Astrocyte (in vitro differentiated cells and primary cell): Measurements from ENCODE around the gene MXRA8. TPM values are rescaled to one million over a fixed set of nuclear protein-coding genes. Genes with fewer than 3 reads are reported as not detected.

Experiments used
- DNase-seq: peaks from one replicate; pipeline ENCODE4 v3.0.0-alpha.2; 2010; ENCODE audit warnings: low read depth
- FAIRE-seq: peaks from 2 replicates; lab custom pipeline; 2011; peaks lifted over from hg19 to GRCh38; lab: Jason Lieb, UNC
- H2AFZ ChIP-seq: 2 replicates; pipeline ENCODE4 v1.6.0; 2012; ENCODE audit warnings: low read depth, low read length, inconsistent platforms
- H3K27ac ChIP-seq: 2 replicates; pipeline ENCODE4 v1.5.1; 2011; ENCODE audit warnings: low read depth, low read length, inconsistent platforms
- H3K27me3 ChIP-seq: 2 replicates; pipeline ENCODE4 v1.6.0; 2011; ENCODE audit warnings: low read length, inconsistent platforms; ENCODE audit not compliant: insufficient read depth
- H3K36me3 ChIP-seq: 2 replicates; pipeline ENCODE4 v1.5.1; 2011; ENCODE audit warnings: low read length, inconsistent platforms; ENCODE audit not compliant: insufficient read depth
- H3K4me1 ChIP-seq: 2 replicates; pipeline ENCODE4 v1.5.1; 2011; ENCODE audit warnings: low read length, inconsistent platforms; ENCODE audit not compliant: insufficient read depth
- H3K4me2 ChIP-seq: 2 replicates; pipeline ENCODE4 v1.6.0; 2012; ENCODE audit warnings: low read length, inconsistent platforms
- H3K4me3 ChIP-seq: 2 replicates; pipeline ENCODE4 v1.5.1; 2011; ENCODE audit warnings: low read depth, mild to moderate bottlenecking, low read length, inconsistent platforms; ENCODE audit not compliant: insufficient read depth
- H3K79me2 ChIP-seq: 2 replicates; pipeline ENCODE4 v1.6.0; 2012; ENCODE audit warnings: mild to moderate bottlenecking, low read length, inconsistent platforms; ENCODE audit not compliant: insufficient read depth
- H3K9ac ChIP-seq: 2 replicates; pipeline ENCODE4 v1.6.0; 2012; ENCODE audit warnings: mild to moderate bottlenecking, low read length, inconsistent platforms
- H3K9me3 ChIP-seq: 2 replicates; pipeline ENCODE4 v1.5.1; 2012; ENCODE audit warnings: low read depth, mild to moderate bottlenecking, low read length, inconsistent platforms; ENCODE audit not compliant: insufficient read depth
- H4K20me1 ChIP-seq: 2 replicates; pipeline ENCODE4 v1.6.0; 2012; ENCODE audit warnings: low read length, inconsistent platforms; ENCODE audit not compliant: insufficient read depth
- H3K27ac Mint-ChIP-seq: one replicate; pipeline ENCODE4 v1.8.0; 2021; ENCODE audit warnings: mild to moderate bottlenecking, mixed read lengths; ENCODE audit not compliant: unreplicated experiment
- H3K27me3 Mint-ChIP-seq: one replicate; pipeline ENCODE4 v1.8.0; 2021; ENCODE audit warnings: low read depth, mixed read lengths; ENCODE audit not compliant: unreplicated experiment
- H3K36me3 Mint-ChIP-seq: one replicate; pipeline ENCODE4 v1.8.0; 2021; ENCODE audit warnings: low read depth, mixed read lengths; ENCODE audit not compliant: unreplicated experiment
- H3K4me1 Mint-ChIP-seq: one replicate; pipeline ENCODE4 v1.8.0; 2021; ENCODE audit warnings: low read depth, mixed read lengths; ENCODE audit not compliant: unreplicated experiment
- H3K4me3 Mint-ChIP-seq: one replicate; pipeline ENCODE4 v1.8.0; 2021; ENCODE audit warnings: mild to moderate bottlenecking, moderate library complexity, mixed read lengths; ENCODE audit not compliant: unreplicated experiment
- H3K9me3 Mint-ChIP-seq: one replicate; pipeline ENCODE4 v1.8.0; 2021; ENCODE audit warnings: mild to moderate bottlenecking, mixed read lengths; ENCODE audit not compliant: unreplicated experiment
- CTCF ChIP-seq: IDR thresholded peaks from 2 replicates; pipeline ENCODE4 v1.5.1; 2011; ENCODE audit warnings: low read depth, mild to moderate bottlenecking, inconsistent platforms, low read length, moderate library complexity; ENCODE audit not compliant: insufficient read depth
- EZH2 ChIP-seq: IDR thresholded peaks from 2 replicates; pipeline ENCODE4 v1.6.1; 2012; ENCODE audit warnings: mild to moderate bottlenecking, low read length, inconsistent platforms; ENCODE audit not compliant: insufficient read depth
- total RNA-seq: library from RNA; stranded (reverse); gene quantifications from 2 replicates; pipeline ENCODE4 v1.2.1, GENCODE V29; 2021

MXRA8 gene
- total RNA-seq, 1 donor from 2014 or later: 112 TPM

GRCh38 chr1:1342061-1342562, 16.2 kb downstream of the MXRA8 start:
- Histone ChIP-seq H3K4me3 (no peak overlapping the region), H3K9me3 (no peaks in the 10 kb centered on the region), H2AFZ (no peak overlapping the region), H3K27ac (no peak overlapping the region), H3K4me2 (no peak overlapping the region), H3K36me3 (peaks cover 8% of the 10 kb centered on the region), H3K27me3 (no peaks in the 10 kb centered on the region), H4K20me1 (peaks cover 71% of the 10 kb centered on the region), H3K4me1 (peaks cover 34% of the 10 kb centered on the region), H3K79me2 (peaks cover 61% of the 10 kb centered on the region), H3K9ac (no peak overlapping the region)
- peaks cover 8% of the 10 kb centered on the region for H3K4me1 Mint-ChIP-seq
- no peak for TF ChIP-seq CTCF
- no peak for TF ChIP-seq EZH2
- no peaks in the 10 kb centered on the region for H3K27me3 Mint-ChIP-seq
- H3K9me3 Mint-ChIP-seq: no peaks in the 10 kb centered on the region
- H3K36me3 Mint-ChIP-seq: no peaks in the 10 kb centered on the region
- DNase-seq (no peak), FAIRE-seq (no peak)
- H3K4me3 Mint-ChIP-seq: no peak overlapping the region
- no peak overlapping the region for H3K27ac Mint-ChIP-seq

GRCh38 chr1:1341549-1342021, 16.8 kb downstream of the MXRA8 start:
- Histone ChIP-seq H3K36me3 (peaks cover 8% of the 10 kb centered on the region), H3K4me1 (peaks cover 30% of the 10 kb centered on the region), H3K4me2 (no peak overlapping the region), H4K20me1 (peaks cover 65% of the 10 kb centered on the region), H3K27ac (no peak overlapping the region), H3K79me2 (peaks cover 56% of the 10 kb centered on the region), H3K9me3 (no peaks in the 10 kb centered on the region), H3K9ac (no peak overlapping the region), H3K4me3 (no peak overlapping the region), H2AFZ (no peak overlapping the region), H3K27me3 (no peaks in the 10 kb centered on the region)
- no peak for FAIRE-seq
- H3K4me3 Mint-ChIP-seq: no peak overlapping the region
- no peak for DNase-seq
- no peaks in the 10 kb centered on the region for H3K36me3 Mint-ChIP-seq
- no peaks in the 10 kb centered on the region for H3K9me3 Mint-ChIP-seq
- H3K27ac Mint-ChIP-seq: no peak overlapping the region
- H3K27me3 Mint-ChIP-seq: no peaks in the 10 kb centered on the region
- peaks cover 4% of the 10 kb centered on the region for H3K4me1 Mint-ChIP-seq
- TF ChIP-seq EZH2 (no peak), CTCF (no peak)

- DNase-seq (no peak), FAIRE-seq (no peak)
- Mint-ChIP-seq H3K27ac (no peak overlapping the region), H3K36me3 (no peaks in the 10 kb centered on the region), H3K4me1 (peaks cover 4% of the 10 kb centered on the region), H3K9me3 (no peaks in the 10 kb centered on the region), H3K27me3 (no peaks in the 10 kb centered on the region), H3K4me3 (no peak overlapping the region)
- TF ChIP-seq EZH2: no peak
- TF ChIP-seq CTCF: no peak
- no peaks in the 10 kb centered on the region for H3K27me3 ChIP-seq
- H3K36me3 ChIP-seq: peaks cover 8% of the 10 kb centered on the region
- H4K20me1 ChIP-seq: peaks cover 59% of the 10 kb centered on the region
- no peak overlapping the region for H2AFZ ChIP-seq
- H3K4me1 ChIP-seq: peaks cover 24% of the 10 kb centered on the region
- H3K4me2 ChIP-seq: no peak overlapping the region
- no peak overlapping the region for H3K9ac ChIP-seq
- no peaks in the 10 kb centered on the region for H3K9me3 ChIP-seq
- H3K27ac ChIP-seq: no peak overlapping the region
- no peak overlapping the region for H3K4me3 ChIP-seq
- H3K79me2 ChIP-seq: peaks cover 50% of the 10 kb centered on the region
These were observed 17.4 kb downstream of the MXRA8 start for GRCh38 chr1:1340791-1341548.
